ENCODE measurements around the gene ATP6V0C. TPM values are rescaled to one million over a fixed set of nuclear protein-coding genes. Genes with fewer than 3 reads are reported as not detected.

The ATP6V0C gene
- total and polyA plus RNA-seq, 2 of the 13 experiments (the other 11 are each of a cell fraction or from before 2014, with no cell fraction given): 10.4 to 20.1 TPM

DNA sequence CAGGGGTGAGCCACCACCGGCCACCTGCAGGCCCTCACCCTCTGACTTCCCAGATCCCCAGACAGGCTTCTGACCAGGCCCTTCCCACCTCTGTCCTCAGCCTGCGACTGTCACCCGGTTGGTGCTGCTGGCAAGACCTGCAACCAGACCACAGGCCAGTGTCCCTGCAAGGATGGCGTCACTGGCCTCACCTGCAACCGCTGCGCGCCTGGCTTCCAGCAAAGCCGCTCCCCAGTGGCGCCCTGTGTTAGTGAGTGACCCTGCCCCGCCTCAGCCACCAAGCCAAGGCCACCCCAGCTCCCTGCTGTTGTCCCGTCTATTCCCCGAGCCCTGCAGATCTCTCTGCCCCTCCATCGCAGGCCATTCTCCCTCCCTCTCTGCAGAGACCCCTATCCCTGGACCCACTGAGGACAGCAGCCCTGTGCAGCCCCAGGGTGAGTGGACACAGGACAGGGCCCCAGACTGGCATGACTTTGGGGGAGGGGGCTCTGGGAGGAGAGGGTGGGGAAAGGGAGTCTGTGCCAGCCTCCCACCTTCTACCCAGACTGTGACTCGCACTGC lies 40.8 kb upstream of the ATP6V0C start (continued):
- TF ChIP-seq ZNF552 (CRISPR knock-in tag; IDR thresholded peaks at IDR 0.05; ENCODE audit: borderline replicate concordance) (no peak), ZNF672 (CRISPR knock-in tag; IDR thresholded peaks at IDR 0.05) (0 out of 2 replicates have a peak, but pooled peaks have one; percentile 3), AGO1 (IDR thresholded peaks at IDR 0.05; ENCODE audit: low read depth, low read length, poor library complexity, severe bottlenecking) (peak; percentile 30), SIX1 (CRISPR knock-in tag; IDR thresholded peaks at IDR 0.05; ENCODE audit: borderline replicate concordance) (no peak), PCBP1 (IDR thresholded peaks at IDR 0.05; ENCODE audit: borderline replicate concordance, low read depth, low read length) (no peak), CHCHD3 (CRISPR knock-in tag; IDR thresholded peaks at IDR 0.05) (0 out of 2 replicates have a peak, but pooled peaks have one; percentile 28), ZNF737 (CRISPR knock-in tag; IDR thresholded peaks at IDR 0.05; ENCODE audit: borderline replicate concordance) (0 out of 2 replicates have a peak, but pooled peaks have one; percentile 21), ZNF704 (CRISPR knock-in tag; IDR thresholded peaks at IDR 0.05; ENCODE audit: borderline replicate concordance) (no peak; the same call in 1 of the 2 replicates), HNRNPLL (IDR thresholded peaks at IDR 0.05; ENCODE audit: low read depth, low read length, poor library complexity, severe bottlenecking) (peak; percentile 12), KLF12 (CRISPR knock-in tag; IDR thresholded peaks at IDR 0.05; ENCODE audit: borderline replicate concordance) (no peak), GTF3A (CRISPR knock-in tag; conservative IDR thresholded peaks at IDR 0.05) (no peak), ZBTB1 (CRISPR knock-in tag; IDR thresholded peaks at IDR 0.05; ENCODE audit: borderline replicate concordance) (no peak), LBX2 (CRISPR knock-in tag; IDR thresholded peaks at IDR 0.05; ENCODE audit: borderline replicate concordance) (no peak), SKI (IDR thresholded peaks at IDR 0.05; ENCODE audit: partially characterized antibody) (no peak), ZBTB7B (CRISPR knock-in tag; IDR thresholded peaks at IDR 0.05) (0 out of 2 replicates have a peak, but pooled peaks have one; percentile 5), UBTF (CRISPR knock-in tag; IDR thresholded peaks at IDR 0.05) (peak; percentile 49), KDM5B (CRISPR knock-in tag; IDR thresholded peaks at IDR 0.05; ENCODE audit: borderline replicate concordance) (peak; percentile 65), ZNF710 (CRISPR knock-in tag; IDR thresholded peaks at IDR 0.05; ENCODE audit: borderline replicate concordance) (peak; percentile 5; the same call in 1 of the 2 replicates), ZIK1 (CRISPR knock-in tag; IDR thresholded peaks at IDR 0.05; ENCODE audit: borderline replicate concordance, low read depth) (no peak), ZNF350 (CRISPR knock-in tag; IDR thresholded peaks at IDR 0.05; ENCODE audit: borderline replicate concordance, low read depth) (no peak), MBNL3 (CRISPR knock-in tag; conservative IDR thresholded peaks at IDR 0.05) (no peak)
- TF ChIP-seq, protein P1, sequence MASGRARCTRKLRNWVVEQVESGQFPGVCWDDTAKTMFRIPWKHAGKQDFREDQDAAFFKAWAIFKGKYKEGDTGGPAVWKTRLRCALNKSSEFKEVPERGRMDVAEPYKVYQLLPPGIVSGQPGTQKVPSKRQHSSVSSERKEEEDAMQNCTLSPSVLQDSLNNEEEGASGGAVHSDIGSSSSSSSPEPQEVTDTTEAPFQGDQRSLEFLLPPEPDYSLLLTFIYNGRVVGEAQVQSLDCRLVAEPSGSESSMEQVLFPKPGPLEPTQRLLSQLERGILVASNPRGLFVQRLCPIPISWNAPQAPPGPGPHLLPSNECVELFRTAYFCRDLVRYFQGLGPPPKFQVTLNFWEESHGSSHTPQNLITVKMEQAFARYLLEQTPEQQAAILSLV (CRISPR knock-in tag; IDR thresholded peaks at IDR 0.05; ENCODE audit: borderline replicate concordance): no peak
